GM21528 (cell line): ENCODE measurements around the gene PRKACA.

Experiments used
- ATAC-seq: cut with Tn5 transposase; IDR thresholded peaks from one replicate; pipeline ENCODE4 v1.9.1; 2021; ENCODE audit warnings: mild to moderate bottlenecking, moderate library complexity; ENCODE audit not compliant: unreplicated experiment, low FRiP score

PRKACA gene

GRCh38 chr19:14097532-14098151, 19.9 kb downstream of the PRKACA start:
- ATAC-seq: no peak

- no peak for ATAC-seq
Measured at GRCh38 chr19:14096272-14096992, 21.1 kb downstream of the PRKACA start.

GRCh38 chr19:14094854-14095253, 22.7 kb downstream of the PRKACA start:
- ATAC-seq: no peak

- ATAC-seq: no peak
Measured at GRCh38 chr19:14093117-14093823, 24.3 kb downstream of the PRKACA start.

GRCh38 chr19:14091813-14092462, 25.6 kb downstream of the PRKACA start:
- ATAC-seq: peak; percentile 20

GRCh38 chr19:14091081-14091812, 26.3 kb downstream of the PRKACA start:
- peak; percentile 49 for ATAC-seq

GRCh38 chr19:14090509-14091080, 27.0 kb downstream of the PRKACA start, which contains the start of gene SAMD1:
Gene SAMD1 (minus strand): TSS chr19:14090751.
- ATAC-seq: peak; percentile 29

GRCh38 chr19:14089662-14090508, 27.7 kb downstream of the PRKACA start:
- no peak for ATAC-seq

GRCh38 chr19:14089412-14089661, 28.2 kb downstream of the PRKACA start:
- no peak for ATAC-seq

GRCh38 chr19:14088634-14089411, 28.7 kb downstream of the PRKACA start:
- ATAC-seq: no peak

- ATAC-seq: no peak
Measured at GRCh38 chr19:14086098-14086497, 31.5 kb downstream of the PRKACA start.

- ATAC-seq: no peak
Measured at GRCh38 chr19:14085309-14085995, 32.1 kb downstream of the PRKACA start, which contains the start of gene C19orf67. Gene C19orf67 (minus strand): TSS chr19:14085783. CDS start chr19:14085627, 156 bp downstream.

GRCh38 chr19:14082675-14082960, 34.9 kb downstream of the PRKACA start:
- ATAC-seq: no peak

- ATAC-seq: peak; percentile 10
Measured at GRCh38 chr19:14081797-14082674, 35.5 kb downstream of the PRKACA start.

GRCh38 chr19:14080887-14081796, 36.4 kb downstream of the PRKACA start:
- ATAC-seq: peak; percentile 73

- ATAC-seq: no peak
Measured at GRCh38 chr19:14078411-14078810, 39.2 kb downstream of the PRKACA start.
